CD14-positive monocyte (primary cell): Measurements from ENCODE around the gene SLCO4A1. TPM values are rescaled to one million over a fixed set of nuclear protein-coding genes. Genes with fewer than 3 reads are reported as not detected.

ENCODE experiments used
- DNase-seq, 3 donors: peaks; one replicate each; pipeline ENCODE4 v3.0.0-alpha.2; 2011 to 2022
- H2AFZ ChIP-seq: 2 replicates; pipeline ENCODE4 v1.6.0; 2012; ENCODE audit warnings: mild to moderate bottlenecking, low read depth, low read length, inconsistent platforms; ENCODE audit not compliant: insufficient read depth, poor library complexity, severe bottlenecking
- H3K27ac ChIP-seq, 2 donors: 1 replicate in 1 of 2; 2 replicates in 1 of 2; pipeline ENCODE4 v1.5.1; 2012 to 2013; ENCODE audit warnings: low read length in 2 of 2, control low read depth in 1 of 2, inconsistent platforms in 1 of 2, low read depth in 1 of 2, mild to moderate bottlenecking in 1 of 2
- H3K27me3 ChIP-seq, 2 donors: one replicate each; pipeline versions ENCODE4 v1.6.0 to v1.6.1; 2011 to 2013; ENCODE audit warnings: low read length in 2 of 2; ENCODE audit not compliant: control insufficient read depth in 2 of 2, insufficient read depth in 2 of 2
- H3K36me3 ChIP-seq, 2 donors: replicated peaks in 1 of 2; 1 replicate in 1 of 2; 2 replicates in 1 of 2; pipeline versions ENCODE4 v1.5.1 to v1.6.1; 2012 to 2013; ENCODE audit warnings: low read length in 2 of 2, control low read depth in 1 of 2, inconsistent platforms in 1 of 2, mild to moderate bottlenecking in 1 of 2; ENCODE audit not compliant: insufficient read depth in 2 of 2, control insufficient read depth in 1 of 2
- H3K4me1 ChIP-seq, 2 donors: 1 replicate in 1 of 2; 2 replicates in 1 of 2; pipeline versions ENCODE4 v1.5.1 to v1.6.1; 2012 to 2013; ENCODE audit warnings: low read length in 2 of 2, control low read depth in 1 of 2, inconsistent platforms in 1 of 2, mild to moderate bottlenecking in 1 of 2, moderate library complexity in 1 of 2; ENCODE audit not compliant: insufficient read depth in 2 of 2, control insufficient read depth in 1 of 2
- H3K4me2 ChIP-seq: replicated peaks from 2 replicates; pipeline ENCODE3; 2012; ENCODE audit warnings: low read length, moderate library complexity, mild to moderate bottlenecking; ENCODE audit not compliant: poor library complexity, severe bottlenecking; ENCODE audit errors: extremely low read depth
- H3K4me3 ChIP-seq, 3 experiments: fragments of 200-600 bp in 1 of 3; sonication (generic) in 1 of 3; replicated peaks in 1 of 3; 1 replicate in 2 of 3; 2 replicates in 1 of 3; pipeline ENCODE4 v1.5.1; 2011 to 2013; ENCODE audit warnings: low read length in 3 of 3, mild to moderate bottlenecking in 3 of 3, control low read depth in 2 of 3, low read depth in 2 of 3, inconsistent platforms in 1 of 3, moderate library complexity in 1 of 3
- H3K79me2 ChIP-seq: 2 replicates; pipeline ENCODE4 v1.6.0; 2012; ENCODE audit warnings: mild to moderate bottlenecking, control low read depth, inconsistent platforms, low read length, moderate library complexity; ENCODE audit not compliant: insufficient read depth
- H3K9ac ChIP-seq: 2 replicates; pipeline ENCODE4 v1.6.0; 2017; ENCODE audit warnings: low read length, mild to moderate bottlenecking; ENCODE audit not compliant: insufficient read depth, poor library complexity, severe bottlenecking
- H3K9me3 ChIP-seq, 2 donors: replicated peaks in 1 of 2; 1 replicate in 1 of 2; 2 replicates in 1 of 2; pipeline versions ENCODE4 v1.5.1 to v1.6.1; 2012 to 2013; ENCODE audit warnings: low read length in 2 of 2, control low read depth in 1 of 2; ENCODE audit not compliant: control insufficient read depth in 1 of 2, insufficient read depth in 1 of 2
- H4K20me1 ChIP-seq: 2 replicates; pipeline ENCODE4 v1.6.0; 2012; ENCODE audit warnings: mild to moderate bottlenecking, low read length, control low read depth, moderate library complexity; ENCODE audit not compliant: insufficient read depth
- H3K27ac Mint-ChIP-seq, 7 donors: one replicate each; pipeline ENCODE4 v1.8.0; 2020; ENCODE audit warnings: mild to moderate bottlenecking in 7 of 7, mixed read lengths in 7 of 7, moderate library complexity in 6 of 7, inconsistent platforms in 2 of 7
- H3K27me3 Mint-ChIP-seq, 3 donors: one replicate each; pipeline ENCODE4 v1.8.0; 2021 to 2022; ENCODE audit warnings: low read depth in 3 of 3, mild to moderate bottlenecking in 3 of 3, mixed read lengths in 3 of 3, moderate library complexity in 3 of 3, inconsistent platforms in 1 of 3
- H3K36me3 Mint-ChIP-seq, 2 donors: one replicate each; pipeline ENCODE4 v1.8.0; 2020; ENCODE audit warnings: mixed read lengths in 2 of 2, inconsistent platforms in 1 of 2, mild to moderate bottlenecking in 1 of 2
- H3K4me1 Mint-ChIP-seq: one replicate; pipeline ENCODE4 v1.8.0; 2020; ENCODE audit warnings: mild to moderate bottlenecking, mixed read lengths
- H3K4me3 Mint-ChIP-seq, 2 donors: one replicate each; pipeline ENCODE4 v1.8.0; 2020; ENCODE audit warnings: mild to moderate bottlenecking in 2 of 2, mixed read lengths in 2 of 2, moderate library complexity in 1 of 2
- H3K9me3 Mint-ChIP-seq, 7 donors: one replicate each; pipeline ENCODE4 v1.8.0; 2020 to 2022; ENCODE audit warnings: mixed read lengths in 7 of 7, mild to moderate bottlenecking in 6 of 7, moderate library complexity in 6 of 7, inconsistent platforms in 2 of 7
- CTCF ChIP-seq: fragments of 200-600 bp; IDR thresholded peaks from one replicate; pipeline ENCODE4 v1.8.0; 2022; ENCODE audit warnings: antibody characterized with exemption, mild to moderate bottlenecking
- WGBS: methylation state at CpG from one replicate; pipeline ENCODE4 v1.1.5; 2013; ENCODE audit warnings: missing lambda C conversion rate; ENCODE audit not compliant: insufficient coverage; 5-methylcytosine and 5-hydroxymethylcytosine counted together
- intact Hi-C, 2 donors: fragments of 100-400 bp; cut with micrococcal nuclease; formaldehyde crosslinking; loops; one replicate each; pipeline versions ENCODE4 v1.15.0 to v1.15.1; 2023
- polyA plus RNA-seq, 3 donors: library from polyadenylated mRNA; depleted of rRNA in 1 of 3; unstranded in 2 of 3; stranded (reverse) in 1 of 3; fragments of 300-500 nt in 2 of 3; fragments of >200 nt in 1 of 3; fragmentation: Illumina TruSeq in 2 of 3; gene quantifications; 1 replicate in 2 of 3; 2 replicates in 1 of 3; pipeline ENCODE4 v1.2.3, GENCODE V29; 2012 to 2021

The SLCO4A1 gene
- polyA plus RNA-seq, 3 donors, result 0.05 to 0.42 (median 0.26) TPM

GRCh38 chr20:62714799-62715198 lies 72.5 kb downstream of the SLCO4A1 start:
- H3K4me3 Mint-ChIP-seq, result no peak overlapping the region
- Histone ChIP-seq H3K4me1 (peaks cover 20 to 34% of the 10 kb centered on the region in 2 donors), H3K27me3 (peaks cover 0 to 9% of the 10 kb centered on the region in 2 donors), H4K20me1 (peaks cover 18% of the 10 kb centered on the region), H3K9me3 (peaks cover 0 to 7% of the 10 kb centered on the region in 2 donors), H3K9ac (no peak overlapping the region), H2AFZ (no peak overlapping the region), H3K4me2 (no peak overlapping the region), H3K27ac (no peak overlapping the region), H3K36me3 (no peaks in the 10 kb centered on the region), H3K4me3 (no peak overlapping the region), H3K79me2 (peaks cover 25% of the 10 kb centered on the region)
- H3K27ac Mint-ChIP-seq, result no peak overlapping the region
- peaks cover 24 to 30% of the 10 kb centered on the region in 2 donors for H3K36me3 Mint-ChIP-seq
- intact Hi-C loops, result loop anchor here in 1 of 2 donors (5.0 kb wide), 1 partner anchor 33 kb away; no protein-coding TSS in a partner anchor
- 87% methylated on average over 6 of the region's 6 CpGs for WGBS
- H3K4me1 Mint-ChIP-seq, result peaks cover 30% of the 10 kb centered on the region
- H3K9me3 Mint-ChIP-seq, result peaks cover 5 to 14% (median 8%) of the 10 kb centered on the region in 7 donors
- peaks cover 20 to 22% (median 21%) of the 10 kb centered on the region in 3 donors for H3K27me3 Mint-ChIP-seq
- no peak for DNase-seq
- TF ChIP-seq CTCF, result no peak

DNA sequence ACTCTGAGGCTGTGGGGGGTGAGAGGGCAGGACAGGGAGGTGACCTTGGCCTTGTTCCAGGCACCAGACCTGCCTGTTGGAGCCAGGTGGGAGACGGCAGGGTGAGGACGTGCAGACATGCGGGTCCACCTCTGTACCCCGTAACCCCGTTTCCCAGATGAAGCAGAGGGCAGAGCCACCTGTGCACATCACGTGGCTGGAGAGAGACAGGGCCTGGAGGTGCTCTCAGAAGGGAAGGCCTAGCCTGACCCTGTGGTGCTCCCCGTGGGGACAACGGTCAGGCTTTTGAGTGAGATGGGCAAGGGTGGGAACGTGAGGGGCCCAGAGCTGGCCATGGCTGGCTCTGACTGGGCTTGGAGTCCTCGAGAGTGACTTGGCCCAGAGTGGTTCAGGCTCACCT lies 72.9 kb downstream of the SLCO4A1 start:
- Mint-ChIP-seq H3K36me3 (peaks cover 25 to 28% of the 10 kb centered on the region in 2 donors), H3K27me3 (peaks cover 16 to 18% (median 17%) of the 10 kb centered on the region in 3 donors), H3K4me3 (no peak overlapping the region), H3K9me3 (peaks cover 8 to 17% (median 10%) of the 10 kb centered on the region in 7 donors), H3K4me1 (peaks cover 26% of the 10 kb centered on the region), H3K27ac (no peak overlapping the region)
- Histone ChIP-seq H3K79me2 (peaks cover 21% of the 10 kb centered on the region), H3K27me3 (peaks cover 0 to 5% of the 10 kb centered on the region in 2 donors), H3K9ac (no peak overlapping the region), H3K4me1 (peaks cover 16 to 30% of the 10 kb centered on the region in 2 donors), H3K4me2 (no peak overlapping the region), H3K27ac (no peak overlapping the region), H3K36me3 (no peaks in the 10 kb centered on the region), H3K4me3 (no peak overlapping the region), H4K20me1 (peaks cover 18% of the 10 kb centered on the region), H3K9me3 (peaks cover 4 to 11% of the 10 kb centered on the region in 2 donors), H2AFZ (no peak overlapping the region)
- intact Hi-C loops, result no loop called here
- TF ChIP-seq CTCF, result no peak
- no peak for DNase-seq
- WGBS, result 94% methylated on average over 10 of the region's 10 CpGs
